UCSD-AML1 (cell line): ENCODE measurements around the gene ASTN1.

Experiments used
- DNase-seq: peaks from one replicate; lab custom pipeline; 2025; ENCODE audit not compliant: unreplicated experiment; lab: John Stamatoyannopoulos, UW

ASTN1 gene

GRCh38 chr1:177164380-177165068, at the start of gene ASTN1:
Gene ASTN1, minus strand, starts transcription at chr1:177164712. Its CDS starts 36 bp downstream, at chr1:177164676.
- DNase-seq, result no peak

- DNase-seq, result no peak
These were observed 46.7 kb upstream of the ASTN1 start for GRCh38 chr1:177211231-177211630.

- no peak for DNase-seq
These were observed 45.6 kb upstream of the ASTN1 start for GRCh38 chr1:177210071-177210470.

- DNase-seq, result no peak
These were observed 44.8 kb upstream of the ASTN1 start for GRCh38 chr1:177209357-177209756.

GRCh38 chr1:177208920-177209319, 44.4 kb upstream of the ASTN1 start:
- DNase-seq, result no peak

- DNase-seq, result no peak
These were observed 42.4 kb upstream of the ASTN1 start for GRCh38 chr1:177206831-177207355.

GRCh38 chr1:177200290-177200689, 35.8 kb upstream of the ASTN1 start:
- no peak for DNase-seq

- DNase-seq, result no peak
These were observed 33.7 kb upstream of the ASTN1 start for GRCh38 chr1:177198243-177198642.

- DNase-seq, result no peak
These were observed 25.9 kb upstream of the ASTN1 start for GRCh38 chr1:177190308-177190970.

- DNase-seq, result no peak
These were observed 22.1 kb upstream of the ASTN1 start for GRCh38 chr1:177186639-177187038.

- no peak for DNase-seq
These were observed 20.7 kb upstream of the ASTN1 start for GRCh38 chr1:177185209-177185608.

GRCh38 chr1:177183836-177184235, 19.3 kb upstream of the ASTN1 start:
- DNase-seq, result no peak

- DNase-seq, result peak; percentile 51
These were observed 17.2 kb upstream of the ASTN1 start for GRCh38 chr1:177181631-177182291.

- DNase-seq, result no peak
These were observed 16.7 kb upstream of the ASTN1 start for GRCh38 chr1:177181280-177181630.

- no peak for DNase-seq
These were observed 10.6 kb upstream of the ASTN1 start for GRCh38 chr1:177174921-177175634.

GRCh38 chr1:177173976-177174375, 9.5 kb upstream of the ASTN1 start:
- DNase-seq, result no peak

GRCh38 chr1:177172866-177173265, 8.4 kb upstream of the ASTN1 start:
- no peak for DNase-seq

GRCh38 chr1:177172272-177172671, 7.8 kb upstream of the ASTN1 start:
- no peak for DNase-seq

- DNase-seq, result no peak
These were observed 7.1 kb upstream of the ASTN1 start for GRCh38 chr1:177171536-177172123.

- no peak for DNase-seq
These were observed 6.4 kb upstream of the ASTN1 start, which contains the start of gene BRINP2 for GRCh38 chr1:177170756-177171535. Gene BRINP2, plus strand, starts transcription at chr1:177170958. Its CDS starts 58,919 bp downstream, at chr1:177229877.
